Umbilical cord (tissue), 2 donors: ENCODE measurements around the gene JAKMIP2. TPM values are rescaled to one million over a fixed set of nuclear protein-coding genes. Genes with fewer than 3 reads are reported as not detected.
A peak's percentile ranks its signal among the peaks of the same experiment; 100 is the strongest.

Experiments used
- DNase-seq: peaks from one replicate; pipeline ENCODE4 v3.0.0-alpha.2; 2015; ENCODE audit warnings: low spot score
- total RNA-seq: library from RNA; depleted of rRNA; stranded (reverse); fragments of >200 nt; gene quantifications from one replicate; pipeline ENCODE4 v1.2.3, GENCODE V29; 2014; ENCODE audit warnings: low replicate concordance; ENCODE audit not compliant: insufficient read depth

Gene JAKMIP2
- total RNA-seq, 1 donor from 2014 or later: 1.2 TPM

DNA sequence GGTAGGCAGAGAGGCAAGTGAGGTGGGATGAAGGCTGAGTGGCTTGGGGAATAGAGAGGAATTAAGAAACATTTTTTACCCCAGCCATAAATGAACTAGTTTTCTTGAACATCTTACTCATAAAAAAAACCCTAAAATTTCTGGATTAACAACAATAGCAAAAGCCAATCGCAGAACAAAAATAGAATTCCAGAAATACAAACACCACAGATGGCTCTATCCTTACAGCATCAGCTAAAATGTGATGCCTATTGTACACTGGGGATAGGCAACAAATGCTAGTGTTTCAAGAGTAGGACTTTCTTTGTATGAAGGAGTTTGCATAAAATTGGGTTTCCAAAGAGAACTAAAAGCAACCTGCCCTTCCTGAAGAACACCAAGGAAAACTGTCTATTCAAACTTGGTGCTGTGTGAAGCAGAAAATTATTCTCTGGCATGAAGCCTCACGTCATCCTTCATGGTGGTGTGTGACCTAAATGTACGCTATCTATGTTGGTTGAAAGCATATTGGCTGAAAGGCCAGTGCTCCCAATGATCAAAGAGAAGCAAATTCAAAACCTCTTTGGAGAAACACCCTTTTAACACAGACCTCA, 82.9 kb downstream of the JAKMIP2 start:
- no peak for DNase-seq

DNA sequence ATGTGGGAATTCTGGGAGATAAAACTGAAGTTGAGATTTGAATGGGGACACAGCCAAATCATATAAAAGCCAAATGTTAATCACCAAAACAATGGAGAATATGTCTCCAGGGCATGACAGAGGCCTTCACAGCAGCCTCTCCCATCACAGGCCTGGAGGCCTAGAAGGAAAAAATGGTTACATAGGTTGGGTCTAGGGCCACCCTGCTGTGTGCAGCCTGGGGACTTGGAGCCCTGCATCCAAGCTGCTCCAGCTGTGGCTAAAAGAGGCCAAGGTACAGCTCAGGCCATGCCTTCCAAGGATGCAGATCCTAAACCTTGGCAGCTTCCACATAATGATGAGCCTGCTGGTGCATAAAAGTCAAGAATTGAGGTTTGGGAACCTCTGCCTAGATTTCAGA, 85.1 kb downstream of the JAKMIP2 start:
- no peak for DNase-seq

DNA sequence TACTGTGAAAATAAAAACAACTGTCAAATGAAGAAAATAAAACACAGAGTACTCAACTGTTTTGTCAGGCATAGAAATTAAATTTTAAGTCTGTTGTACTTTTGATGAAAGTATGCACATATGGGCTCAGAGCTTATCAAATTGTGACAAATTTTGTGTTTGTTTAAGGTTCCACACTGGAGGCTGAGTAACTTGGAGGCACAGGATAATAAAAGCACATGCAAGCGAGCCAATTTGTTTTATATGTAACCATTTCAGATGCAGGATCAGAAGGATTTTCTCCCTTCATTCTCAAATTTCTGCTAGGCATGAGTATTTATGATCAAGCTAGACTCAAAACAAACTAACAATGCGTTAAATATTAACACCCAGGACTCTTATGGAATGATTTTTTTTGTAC, 87.8 kb downstream of the JAKMIP2 start:
- DNase-seq: no peak

DNA sequence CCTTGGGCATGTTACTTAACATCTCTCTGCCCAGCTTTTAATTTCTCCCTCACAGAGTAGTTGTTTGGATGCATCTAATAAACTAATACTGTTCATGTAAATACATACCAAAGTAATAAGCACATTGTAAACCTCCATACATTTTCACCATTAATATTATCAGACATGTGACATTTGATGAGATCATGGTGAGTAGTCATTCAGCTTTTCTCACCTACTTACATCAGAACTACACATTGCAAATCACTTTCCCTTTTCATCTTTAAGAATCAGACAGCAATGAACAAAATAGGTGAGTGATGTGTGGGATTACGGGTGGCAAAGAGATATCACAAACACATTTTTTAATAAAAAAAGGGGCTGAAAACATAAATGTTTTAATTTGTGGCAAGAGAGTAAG, 89.3 kb downstream of the JAKMIP2 start:
- no peak for DNase-seq

DNA sequence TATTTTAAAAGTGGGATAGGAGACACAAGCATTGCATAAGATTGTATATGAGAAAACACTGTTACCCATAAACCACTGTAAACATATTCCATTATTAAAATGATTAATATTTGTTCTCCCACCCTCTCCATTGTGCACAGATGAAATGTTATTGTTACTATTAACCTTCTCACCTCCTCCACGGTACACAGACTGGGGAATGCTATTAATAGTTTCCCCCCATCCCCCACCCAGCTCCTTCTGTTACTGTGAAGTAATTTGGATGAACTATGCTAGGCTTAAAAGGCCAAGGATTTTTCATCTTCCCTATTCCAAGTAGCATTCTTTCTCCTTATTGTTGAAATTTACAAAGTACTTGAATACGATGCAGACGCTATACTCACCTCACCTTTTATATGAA, 91.4 kb downstream of the JAKMIP2 start:
- no peak for DNase-seq

DNA sequence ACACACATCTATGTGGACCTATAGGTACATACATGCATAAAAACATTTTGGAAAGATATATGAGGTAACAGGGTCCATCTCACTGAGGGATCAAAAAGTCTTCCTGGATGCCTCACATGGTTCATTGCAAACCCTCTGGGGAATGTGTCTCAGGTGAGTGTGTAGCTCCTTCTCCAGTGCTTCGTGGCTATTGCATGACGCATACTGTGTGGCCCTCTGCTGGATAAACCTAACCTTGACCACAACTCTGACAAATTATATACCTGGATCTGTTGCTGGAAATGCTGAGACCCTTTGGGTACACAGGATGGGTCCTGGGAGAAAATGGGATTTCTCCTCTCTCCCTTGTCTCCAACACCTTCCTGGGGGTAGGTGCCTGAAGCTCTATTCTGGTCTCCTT, 91.9 kb downstream of the JAKMIP2 start:
- DNase-seq: no peak

DNA sequence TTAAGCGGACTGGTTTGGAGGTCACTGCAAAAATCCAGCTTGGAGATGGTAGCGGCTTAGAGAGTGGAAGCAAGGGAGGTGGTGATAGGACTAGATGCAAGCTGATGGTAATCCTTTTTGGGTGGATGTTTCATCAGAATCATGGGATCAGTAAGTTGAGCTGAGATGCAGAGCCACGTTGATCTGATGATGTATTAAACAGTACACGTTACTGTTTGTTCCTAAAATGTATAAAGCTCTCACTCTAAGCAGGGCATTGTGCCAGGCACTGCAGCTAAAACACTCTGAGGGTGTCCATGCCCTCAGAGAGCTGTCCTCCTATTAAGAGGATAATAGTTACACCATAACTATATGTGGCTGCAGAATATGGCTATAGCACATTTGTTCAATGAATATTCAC, 93.1 kb downstream of the JAKMIP2 start:
- DNase-seq: peak; percentile 79

DNA sequence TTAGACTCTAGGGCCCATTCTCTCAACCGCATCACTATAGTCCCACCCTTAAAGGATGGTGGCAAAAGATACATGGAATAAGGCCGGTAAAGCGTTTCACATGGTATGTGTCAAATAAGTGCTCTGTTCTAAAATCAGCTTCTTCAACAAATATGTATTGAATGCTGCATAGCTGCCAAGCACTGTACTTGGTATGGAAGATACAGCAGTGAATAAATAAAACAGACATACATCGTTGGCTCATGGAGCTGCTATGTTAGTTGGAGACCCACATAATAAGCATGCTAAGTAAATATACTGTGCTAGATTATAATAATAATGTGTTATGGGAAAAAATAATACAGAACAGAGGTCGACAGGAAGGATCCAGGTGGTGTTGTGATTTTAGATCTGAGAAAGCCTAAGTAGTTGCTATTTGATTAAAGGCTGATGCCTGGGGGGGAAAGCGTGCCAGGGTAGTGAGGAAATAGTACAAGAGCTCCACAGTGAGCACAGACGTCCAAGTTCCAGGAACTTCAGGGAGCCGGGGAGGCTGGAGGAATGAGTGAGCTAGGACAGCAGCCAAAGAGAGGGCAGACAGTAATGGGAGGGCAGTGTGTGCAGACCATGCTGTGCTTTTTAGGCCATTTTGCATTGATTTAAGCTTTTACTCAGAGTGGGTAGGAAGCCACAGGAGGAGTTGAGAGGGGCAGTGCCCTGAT, 93.7 kb downstream of the JAKMIP2 start:
- DNase-seq: peak; percentile 88

DNA sequence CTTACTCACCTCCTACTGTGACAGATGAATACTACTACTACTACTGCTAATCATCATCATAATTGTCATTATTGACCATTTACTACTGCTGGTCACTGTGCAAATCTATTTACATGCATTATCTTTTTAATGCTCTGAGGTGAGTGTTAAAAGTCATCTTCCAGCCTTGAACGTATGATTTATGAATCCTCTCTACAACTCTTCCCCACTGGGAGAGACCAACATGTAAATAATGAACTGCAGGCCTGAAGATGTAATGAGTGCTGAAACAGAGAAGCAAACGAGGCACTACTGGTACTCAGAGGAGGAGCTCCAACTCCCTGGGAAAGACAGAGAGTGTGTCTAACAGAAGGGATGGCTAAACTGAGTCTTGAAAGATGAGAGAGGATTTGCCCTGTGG, 95.4 kb downstream of the JAKMIP2 start:
- DNase-seq: no peak

DNA sequence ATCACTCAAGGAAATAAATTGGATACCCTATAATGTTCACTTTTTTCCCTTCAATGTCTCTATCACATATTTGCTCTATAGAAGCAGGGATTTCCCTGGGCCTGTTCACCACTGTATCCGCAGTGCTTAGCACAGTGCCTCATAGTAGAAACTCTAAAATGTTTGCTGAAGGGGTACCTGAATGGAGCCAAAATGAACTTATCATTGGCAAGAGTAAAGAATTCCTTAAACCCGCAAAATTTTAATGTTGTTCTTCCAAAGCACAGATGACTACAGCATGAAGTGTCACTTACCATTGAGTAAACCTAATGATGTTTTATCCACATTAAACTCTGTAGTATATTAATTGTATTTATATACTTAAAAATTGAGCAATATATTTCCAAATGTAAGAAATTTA, 96.1 kb downstream of the JAKMIP2 start:
- DNase-seq: no peak

DNA sequence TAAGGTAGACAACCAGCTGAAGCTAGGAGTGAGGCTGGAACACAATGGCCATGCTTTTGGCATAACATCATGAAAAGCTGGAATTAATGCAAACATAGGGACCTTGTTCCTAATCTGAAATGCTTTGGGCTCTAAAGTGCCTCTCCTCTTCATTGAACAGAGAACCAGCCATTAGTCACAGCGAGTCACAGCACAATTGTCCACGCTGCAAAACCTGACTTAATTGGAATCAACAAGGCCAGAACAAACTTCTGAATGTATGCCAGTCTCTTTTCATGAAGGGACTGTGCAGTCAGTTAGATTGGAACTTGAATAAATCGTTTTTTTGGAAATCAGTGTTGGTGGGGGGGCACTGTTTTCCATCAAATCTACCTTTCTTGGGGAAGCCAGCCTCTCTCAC, 96.5 kb downstream of the JAKMIP2 start:
- DNase-seq: no peak

DNA sequence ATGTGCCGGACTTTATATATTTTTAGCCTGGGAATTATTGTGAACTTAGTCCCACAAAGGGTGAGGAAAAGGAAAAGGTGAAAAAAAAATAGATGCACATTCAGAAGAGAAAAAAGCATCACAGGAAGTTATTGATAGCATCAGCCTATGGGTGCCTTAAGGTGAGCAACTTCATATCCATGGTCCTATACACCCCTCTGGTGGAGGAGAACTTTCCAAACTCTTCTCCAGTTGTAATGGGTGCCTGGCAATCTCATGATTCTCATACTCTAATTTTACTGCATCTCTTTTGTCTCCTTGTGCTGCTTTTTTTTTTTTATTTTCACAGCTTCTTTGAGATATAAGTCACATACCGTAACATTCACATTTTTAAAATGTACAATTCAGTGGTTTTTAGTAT, 107.4 kb downstream of the JAKMIP2 start:
- DNase-seq: no peak

DNA sequence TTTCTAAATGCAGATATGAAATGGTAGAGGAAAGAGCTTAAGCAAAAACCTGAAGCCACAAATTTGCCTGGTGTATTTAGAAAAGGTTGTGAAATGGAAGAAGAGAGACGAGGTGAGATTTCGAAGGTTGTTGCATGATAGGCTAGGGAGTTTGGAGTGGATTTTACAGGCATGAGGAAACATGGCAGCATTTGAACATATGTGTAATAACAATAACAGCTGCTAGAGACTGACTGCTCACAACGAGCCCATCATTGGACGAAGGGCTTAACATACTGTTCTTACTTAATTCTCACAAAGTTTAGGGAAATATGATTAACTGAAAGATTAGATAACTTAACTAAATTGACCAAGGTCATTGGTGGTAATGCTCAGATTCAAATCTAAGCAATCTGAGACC, 108.1 kb downstream of the JAKMIP2 start:
- DNase-seq: no peak

DNA sequence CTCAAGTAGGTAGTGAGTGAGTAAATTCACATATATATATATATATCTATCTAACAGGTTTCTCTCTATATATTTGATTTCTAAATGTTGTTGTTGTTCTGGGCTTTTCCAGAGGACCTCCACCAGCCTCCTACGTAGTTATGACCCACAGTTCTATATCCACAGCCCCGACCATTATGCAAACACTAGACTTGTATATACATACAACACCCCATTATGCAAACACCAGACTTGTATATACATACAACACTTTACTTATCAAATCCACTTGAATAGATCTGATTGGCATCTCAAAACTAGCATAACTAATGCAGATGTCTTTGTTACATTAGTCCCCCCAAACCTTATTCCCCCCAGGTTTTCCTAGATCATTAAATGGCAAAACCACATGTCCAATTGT, 108.7 kb downstream of the JAKMIP2 start:
- no peak for DNase-seq

DNA sequence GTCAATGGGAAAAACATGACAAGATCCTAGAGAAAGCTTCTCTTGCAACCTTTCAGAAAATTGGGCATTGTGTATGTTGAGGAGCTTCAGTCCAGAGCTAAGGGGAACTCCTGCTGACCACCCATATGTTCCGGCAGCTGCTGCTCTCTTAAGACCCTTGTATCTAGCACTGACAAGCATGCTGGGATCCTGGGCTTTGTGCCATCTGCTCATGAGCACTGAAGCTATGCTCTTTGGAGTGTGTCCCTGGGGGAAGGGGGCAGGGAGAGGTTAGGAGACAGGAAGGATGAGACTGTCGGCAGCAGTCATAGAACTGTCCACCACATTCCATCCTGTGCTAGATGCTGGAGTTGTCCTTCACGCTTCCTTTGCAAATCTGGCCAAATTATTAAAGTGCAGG, 109.3 kb downstream of the JAKMIP2 start:
- no peak for DNase-seq

DNA sequence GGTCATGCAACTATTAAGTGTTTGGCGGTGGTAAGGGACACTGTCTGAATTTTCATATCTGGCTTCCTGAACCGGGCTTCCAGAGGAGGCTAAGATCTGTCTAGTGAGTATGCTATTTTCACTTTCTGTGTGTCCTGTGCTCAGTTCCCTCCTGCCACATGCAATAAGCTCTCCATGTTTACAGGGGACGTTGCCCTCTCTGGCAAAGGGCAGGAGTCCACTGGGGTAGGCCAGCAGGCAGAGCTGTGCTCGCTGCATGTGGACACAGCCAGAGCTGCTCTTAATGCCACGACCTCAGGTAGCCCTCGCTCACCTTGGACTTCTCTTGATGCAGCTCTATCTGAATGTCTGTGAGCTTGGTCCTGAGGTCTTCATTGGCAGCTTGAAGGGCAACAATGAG, 111.2 kb downstream of the JAKMIP2 start:
- DNase-seq: no peak

DNA sequence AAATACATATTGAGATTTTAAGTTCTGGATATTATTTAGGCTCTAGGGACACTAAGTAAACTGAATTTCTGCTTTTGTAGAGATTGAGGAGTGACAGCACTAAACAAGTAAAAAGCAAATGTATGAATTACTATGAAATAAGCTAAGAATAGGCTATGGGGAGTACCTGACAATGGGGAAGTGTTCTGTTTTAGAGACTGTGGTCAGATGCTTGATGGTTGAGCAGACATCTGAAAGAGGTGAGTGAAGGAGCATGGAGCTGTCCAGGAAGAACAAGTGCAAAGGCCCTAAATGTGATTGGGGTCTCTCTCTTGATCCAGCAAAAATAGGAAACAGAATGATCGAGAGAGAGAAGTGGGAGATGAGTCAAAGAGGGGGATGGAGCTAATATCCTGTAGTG, 111.7 kb downstream of the JAKMIP2 start:
- no peak for DNase-seq

DNA sequence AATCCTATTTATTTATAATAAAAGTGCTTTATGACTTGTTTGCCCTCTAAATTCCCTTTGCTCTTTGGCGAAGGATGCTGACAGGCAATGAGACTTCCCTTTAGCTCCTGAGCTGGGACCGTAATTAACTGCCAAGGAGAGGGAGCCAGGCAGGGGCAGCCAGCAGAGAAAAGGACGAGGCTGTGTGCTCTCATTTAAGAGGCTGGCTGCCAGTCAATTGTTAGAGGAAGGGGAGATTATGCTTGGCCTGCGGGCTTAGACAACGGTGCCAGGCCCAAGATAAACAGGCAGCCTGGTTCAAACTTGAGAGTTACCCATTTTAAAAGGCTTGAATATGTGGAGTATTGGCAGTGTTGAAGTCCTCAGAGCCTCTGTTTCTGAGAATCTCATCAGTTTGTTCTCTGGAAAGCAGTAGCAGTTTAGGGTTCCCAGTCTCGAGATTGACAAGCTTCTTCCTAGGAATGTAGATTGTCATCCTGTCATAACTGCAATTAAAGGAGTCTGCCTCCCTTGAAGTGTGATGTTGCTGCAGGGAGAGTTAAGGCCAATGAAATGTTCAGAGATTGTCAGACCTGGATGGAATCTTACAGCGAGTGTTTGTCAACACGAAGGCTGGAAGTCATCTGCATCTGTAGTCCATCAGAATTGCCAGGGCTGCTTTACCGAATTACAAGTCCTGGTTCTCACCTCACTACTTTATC, 113.2 kb downstream of the JAKMIP2 start:
- no peak for DNase-seq

DNA sequence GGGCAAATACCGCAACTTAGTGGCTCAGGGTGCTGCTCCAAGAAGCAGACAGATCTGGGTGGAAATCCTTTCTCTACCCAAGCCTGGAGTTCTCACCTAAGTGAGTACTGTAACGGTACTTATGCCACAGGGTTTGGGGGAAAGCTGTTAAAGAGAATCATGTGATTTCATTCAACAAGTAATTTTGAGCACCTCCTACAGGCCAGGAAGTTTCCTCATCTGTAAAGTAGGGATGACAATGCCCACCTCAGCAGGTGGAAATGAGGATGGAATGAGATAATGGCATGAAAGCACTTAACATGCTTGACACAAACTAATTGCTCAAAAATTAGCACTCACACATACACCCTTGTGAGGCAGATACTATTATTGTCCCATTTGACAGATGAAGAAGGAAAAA, 114.1 kb downstream of the JAKMIP2 start:
- DNase-seq: no peak

DNA sequence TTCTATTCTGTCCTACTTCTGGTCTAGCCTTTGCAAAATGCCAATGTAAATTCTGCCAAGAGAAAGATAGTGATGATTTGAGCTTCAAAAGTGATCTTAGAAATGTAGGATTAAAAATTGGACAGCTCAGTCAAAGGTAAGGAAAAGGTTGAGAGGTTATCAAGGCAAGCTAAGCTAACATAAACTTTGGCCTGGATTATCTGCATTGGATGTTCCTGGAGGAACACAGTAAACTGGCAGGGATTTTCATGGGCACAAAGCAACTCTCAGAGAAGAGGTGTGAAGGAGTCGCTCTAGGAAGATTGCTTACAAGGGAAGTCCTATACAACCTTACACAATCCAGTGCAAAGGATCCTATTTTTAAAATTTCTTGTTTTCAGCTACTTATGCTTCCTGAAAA, 115.2 kb downstream of the JAKMIP2 start:
- no peak for DNase-seq

DNA sequence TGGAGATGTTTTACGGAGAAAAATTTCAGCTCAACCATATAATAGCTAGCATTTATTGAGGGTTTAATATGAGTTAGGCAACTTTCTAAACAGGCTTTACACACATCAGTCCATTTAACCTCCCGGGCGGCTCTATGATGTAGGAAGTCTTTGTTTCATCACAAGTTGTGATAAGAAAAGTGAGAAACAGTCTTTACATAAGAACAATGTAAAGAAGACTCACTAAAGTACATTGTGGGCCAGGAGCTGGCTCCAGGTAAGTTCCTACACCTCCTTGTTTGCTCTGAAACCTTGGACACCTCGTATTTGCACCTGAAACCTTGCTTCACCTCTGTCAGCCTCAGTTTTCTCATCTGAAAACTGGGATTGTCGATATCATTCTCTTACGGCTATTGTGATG, 116.1 kb downstream of the JAKMIP2 start:
- DNase-seq: no peak

DNA sequence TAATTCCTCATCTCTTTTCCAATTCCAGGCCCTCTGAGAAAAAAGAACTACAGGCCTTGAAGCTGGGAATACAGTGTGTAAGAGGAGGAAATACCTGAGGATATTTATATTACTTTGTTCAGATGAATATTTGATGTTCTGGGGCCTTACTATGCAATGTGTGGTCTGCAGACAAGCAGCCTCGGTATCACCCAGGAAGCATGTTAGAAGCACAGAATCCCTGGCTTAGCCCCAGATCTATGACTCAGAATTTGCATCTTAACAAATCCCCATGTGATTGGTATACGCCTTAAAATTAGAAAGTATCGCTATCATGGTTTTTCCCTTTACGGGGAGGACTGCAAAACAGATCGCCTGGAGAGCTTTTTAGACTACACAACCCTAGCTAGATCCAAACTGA, 121.0 kb downstream of the JAKMIP2 start:
- DNase-seq: peak; percentile 88
